ENCODE data around the gene KIAA0825. TPM values are rescaled to one million over a fixed set of nuclear protein-coding genes. Genes with fewer than 3 reads are reported as not detected.

Gene KIAA0825
- total RNA-seq, 1 donor from 2014 or later: 2.0 TPM

GRCh38 chr5:94285984-94286383, 332.4 kb downstream of the KIAA0825 start:
- DNase-seq (ENCODE audit: low spot score): no peak
- Mint-ChIP-seq H3K27ac (ENCODE audit: unreplicated experiment) (no peak overlapping the region), H3K4me3 (ENCODE audit: unreplicated experiment) (no peak overlapping the region), H3K27me3 (ENCODE audit: unreplicated experiment) (no peaks in the 10 kb centered on the region), H3K4me1 (ENCODE audit: unreplicated experiment) (peaks cover 3% of the 10 kb centered on the region), H3K36me3 (ENCODE audit: low read depth, unreplicated experiment) (no peaks in the 10 kb centered on the region), H3K9me3 (ENCODE audit: unreplicated experiment) (no peaks in the 10 kb centered on the region)
- no peak for TF ChIP-seq CTCF (IDR thresholded peaks at IDR 0.05; ENCODE audit: unreplicated experiment)

GRCh38 chr5:94283093-94283492, 335.3 kb downstream of the KIAA0825 start:
- Mint-ChIP-seq H3K27ac (ENCODE audit: unreplicated experiment) (no peak overlapping the region), H3K4me1 (ENCODE audit: unreplicated experiment) (peaks cover 3% of the 10 kb centered on the region), H3K4me3 (ENCODE audit: unreplicated experiment) (no peak overlapping the region), H3K36me3 (ENCODE audit: low read depth, unreplicated experiment) (no peaks in the 10 kb centered on the region), H3K27me3 (ENCODE audit: unreplicated experiment) (no peaks in the 10 kb centered on the region), H3K9me3 (ENCODE audit: unreplicated experiment) (no peaks in the 10 kb centered on the region)
- no peak for TF ChIP-seq CTCF (IDR thresholded peaks at IDR 0.05; ENCODE audit: unreplicated experiment)
- DNase-seq (ENCODE audit: low spot score): no peak

GRCh38 chr5:94281236-94281801, 337.1 kb downstream of the KIAA0825 start:
- H3K4me1 Mint-ChIP-seq (ENCODE audit: unreplicated experiment): peaks cover 3% of the 10 kb centered on the region
- no peak overlapping the region for H3K4me3 Mint-ChIP-seq (ENCODE audit: unreplicated experiment)
- no peak for DNase-seq (ENCODE audit: low spot score)
- no peak for TF ChIP-seq CTCF (IDR thresholded peaks at IDR 0.05; ENCODE audit: unreplicated experiment)
- no peak overlapping the region for H3K27ac Mint-ChIP-seq (ENCODE audit: unreplicated experiment)
- H3K9me3 Mint-ChIP-seq (ENCODE audit: unreplicated experiment): no peaks in the 10 kb centered on the region
- no peaks in the 10 kb centered on the region for H3K27me3 Mint-ChIP-seq (ENCODE audit: unreplicated experiment)
- no peaks in the 10 kb centered on the region for H3K36me3 Mint-ChIP-seq (ENCODE audit: low read depth, unreplicated experiment)

- no peaks in the 10 kb centered on the region for H3K27me3 Mint-ChIP-seq (ENCODE audit: unreplicated experiment)
- no peak overlapping the region for H3K27ac Mint-ChIP-seq (ENCODE audit: unreplicated experiment)
- H3K36me3 Mint-ChIP-seq (ENCODE audit: low read depth, unreplicated experiment): no peaks in the 10 kb centered on the region
These were observed 341.7 kb downstream of the KIAA0825 start for GRCh38 chr5:94276751-94277150.

More at GRCh38 chr5:94276751-94277150, 341.7 kb downstream of the KIAA0825 start:
- H3K4me3 Mint-ChIP-seq (ENCODE audit: unreplicated experiment): no peak overlapping the region
- no peak for DNase-seq (ENCODE audit: low spot score)
- TF ChIP-seq CTCF (IDR thresholded peaks at IDR 0.05; ENCODE audit: unreplicated experiment): no peak
- H3K9me3 Mint-ChIP-seq (ENCODE audit: unreplicated experiment): no peaks in the 10 kb centered on the region
- H3K4me1 Mint-ChIP-seq (ENCODE audit: unreplicated experiment): peaks cover 2% of the 10 kb centered on the region
